Fibroblast of the aortic adventitia (primary cell): Measurements from ENCODE around the gene TAMM41. TPM values are rescaled to one million over a fixed set of nuclear protein-coding genes. Genes with fewer than 3 reads are reported as not detected.
A peak's percentile ranks its signal among the peaks of the same experiment; 100 is the strongest.
"Not testable (repeated sequence)": the region's sequence is repeated elsewhere in the genome, so short reads cannot be mapped to it uniquely, and the experiment has no call there.

Experiments used
- DNase-seq: peaks from one replicate; pipeline ENCODE4 v3.0.0-alpha.2; 2010; ENCODE audit warnings: low read depth
- H3K4me3 ChIP-seq: 2 replicates; pipeline ENCODE4 v1.5.1; 2011; ENCODE audit warnings: low read depth, mild to moderate bottlenecking, control low read depth, low read length, moderate library complexity
- CTCF ChIP-seq: IDR thresholded peaks from 2 replicates; pipeline ENCODE4 v1.5.1; 2011; ENCODE audit warnings: mild to moderate bottlenecking, low read length, control low read depth, inconsistent platforms; ENCODE audit not compliant: insufficient read depth
- total RNA-seq: library from RNA; depleted of rRNA; stranded (reverse); fragments of >200 nt; gene quantifications from 2 replicates; pipeline ENCODE4 v1.2.3, GENCODE V29; 2012; ENCODE audit warnings: low replicate concordance

Gene TAMM41
- total RNA-seq, 1 donor, result 11.8 TPM

- no peak overlapping the region for H3K4me3 ChIP-seq
- no peak for TF ChIP-seq CTCF
- DNase-seq, result no peak
These were observed 68.4 kb downstream of the TAMM41 start for GRCh38 chr3:11778248-11778647.

- no peak for DNase-seq
- no peak for TF ChIP-seq CTCF
- H3K4me3 ChIP-seq, result no peak overlapping the region
These were observed 70.3 kb downstream of the TAMM41 start for GRCh38 chr3:11776346-11776745.

GRCh38 chr3:11775493-11775892, 71.2 kb downstream of the TAMM41 start:
- H3K4me3 ChIP-seq, result no peak overlapping the region
- TF ChIP-seq CTCF, result no peak
- DNase-seq, result no peak

GRCh38 chr3:11774296-11774877, 72.3 kb downstream of the TAMM41 start:
- TF ChIP-seq CTCF, result peak; percentile 45
- peak; percentile 16 for DNase-seq
- H3K4me3 ChIP-seq, result no peak overlapping the region

- DNase-seq, result not testable (repeated sequence)
These were observed 74.8 kb downstream of the TAMM41 start for GRCh38 chr3:11771931-11772330.

GRCh38 chr3:11770477-11771391, 76.0 kb downstream of the TAMM41 start:
- peak; percentile 88 for DNase-seq
- H3K4me3 ChIP-seq, result peak overlapping the region; percentile 44
- no peak for TF ChIP-seq CTCF

More at GRCh38 chr3:11771931-11772330, 74.8 kb downstream of the TAMM41 start:
- not testable (repeated sequence) for H3K4me3 ChIP-seq

- no peak overlapping the region for H3K4me3 ChIP-seq
- no peak for TF ChIP-seq CTCF
- DNase-seq, result peak; percentile 7
These were observed 76.8 kb downstream of the TAMM41 start for GRCh38 chr3:11769704-11770476.
